ENCODE results near the gene BMP5. TPM values are rescaled to one million over a fixed set of nuclear protein-coding genes. Genes with fewer than 3 reads are reported as not detected.

BMP5 gene
- total RNA-seq, 2 experiments from 2014 or later = not detected

DNA sequence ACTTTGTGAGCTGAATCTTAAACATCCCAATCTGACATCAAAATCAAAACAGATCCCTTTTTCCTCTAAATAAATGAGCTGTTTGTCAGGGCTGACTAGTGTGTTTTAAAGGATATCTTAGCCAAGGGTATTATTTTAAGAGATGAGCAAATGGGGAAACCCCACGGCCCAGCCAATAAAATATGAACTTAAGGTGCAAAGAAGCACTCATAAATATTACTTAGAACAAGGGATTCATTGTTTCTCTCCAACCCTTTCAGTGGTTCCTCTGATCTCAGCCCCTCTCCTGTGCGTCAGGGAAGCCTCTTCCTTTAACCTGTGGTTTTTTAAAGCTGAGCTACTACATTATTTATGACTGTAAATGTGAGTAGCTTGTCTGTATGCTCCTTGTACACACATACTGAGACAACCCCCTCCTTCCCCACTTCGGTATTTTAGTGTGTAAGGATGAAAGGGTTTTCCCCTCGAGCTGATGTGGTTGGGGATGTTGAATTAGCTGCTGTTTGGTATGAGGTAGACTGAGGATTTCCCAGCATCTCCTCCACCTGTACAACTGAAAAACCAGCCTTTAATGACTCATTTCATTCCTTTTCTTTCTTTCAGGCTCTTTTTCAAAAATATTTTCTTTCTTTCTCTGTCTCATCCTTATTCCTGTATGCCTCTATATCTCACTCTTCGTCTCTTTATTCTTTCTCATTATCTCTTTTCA is 6.5 kb downstream of the BMP5 start:
- ChIA-PET POLR2A (no interaction called here), CTCF (interaction anchor here (0.9 kb wide), 1 partner anchor 17 kb away, joined by 3 read pairs; no protein-coding TSS in a partner anchor)
- H3K36me3 Mint-ChIP-seq (ENCODE audit: low read depth) = no peaks in the 10 kb centered on the region
- intact Hi-C loops (cut with DNase I, micrococcal nuclease) = loop anchor here (5.0 kb wide), 3 partner anchors 77 to 738 kb away; no protein-coding TSS in a partner anchor
- H3K4me3 Mint-ChIP-seq = no peak overlapping the region
- H3K27ac Mint-ChIP-seq = peak overlapping the region; percentile 47
- DNase-seq (peak; percentile 61), ATAC-seq (peak; percentile 98)
- H3K9me3 Mint-ChIP-seq (ENCODE audit: low read depth) = no peaks in the 10 kb centered on the region
- peaks cover 2% of the 10 kb centered on the region for H3K27me3 Mint-ChIP-seq
- peaks cover 10% of the 10 kb centered on the region for H3K4me1 Mint-ChIP-seq

DNA sequence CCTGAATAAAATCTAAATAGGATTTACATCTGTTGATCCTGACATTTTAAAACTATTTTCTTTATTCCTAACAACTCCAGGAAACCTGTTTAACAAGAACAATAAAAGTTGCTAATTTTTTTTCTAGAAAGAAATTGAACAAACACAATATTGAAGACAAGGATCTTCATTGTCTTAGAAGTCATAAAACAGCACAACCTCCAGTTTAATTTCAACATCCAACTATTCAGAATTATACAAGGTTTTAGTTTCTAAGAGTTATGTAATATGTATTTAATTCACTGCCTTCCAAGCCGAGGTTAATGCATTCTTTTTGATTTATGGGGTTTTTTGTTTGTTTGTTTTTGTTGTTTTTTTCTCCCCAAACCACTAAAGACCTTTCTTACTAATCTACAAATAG is 7.2 kb downstream of the BMP5 start:
- Mint-ChIP-seq H3K27me3 (peaks cover 2% of the 10 kb centered on the region), H3K36me3 (ENCODE audit: low read depth) (no peaks in the 10 kb centered on the region), H3K4me1 (peaks cover 10% of the 10 kb centered on the region), H3K4me3 (no peak overlapping the region), H3K27ac (no peak overlapping the region), H3K9me3 (ENCODE audit: low read depth) (no peaks in the 10 kb centered on the region)
- CTCF ChIA-PET = interaction anchor here (0.9 kb wide), 1 partner anchor 18 kb away, joined by 3 read pairs; no protein-coding TSS in a partner anchor
- POLR2A ChIA-PET = no interaction called here
- no peak for ATAC-seq
- intact Hi-C loops (cut with DNase I, micrococcal nuclease) = loop anchor here (5.0 kb wide), 3 partner anchors 76 to 739 kb away; no protein-coding TSS in a partner anchor
- no peak for DNase-seq

- Mint-ChIP-seq H3K27me3 (peaks cover 2% of the 10 kb centered on the region), H3K36me3 (ENCODE audit: low read depth) (no peaks in the 10 kb centered on the region), H3K4me3 (no peak overlapping the region), H3K4me1 (peaks cover 10% of the 10 kb centered on the region), H3K9me3 (ENCODE audit: low read depth) (no peaks in the 10 kb centered on the region), H3K27ac (no peak overlapping the region)
- DNase-seq (no peak), ATAC-seq (no peak)
- POLR2A ChIA-PET = no interaction called here
- CTCF ChIA-PET = no interaction called here
- intact Hi-C loops (cut with DNase I, micrococcal nuclease) = loop anchor here (5.0 kb wide), 3 partner anchors 74 to 741 kb away; no protein-coding TSS in a partner anchor
Observed at GRCh38 chr6:55866128-55866527, 9.3 kb downstream of the BMP5 start.

- Mint-ChIP-seq H3K4me1 (no peaks in the 10 kb centered on the region), H3K36me3 (ENCODE audit: low read depth) (no peaks in the 10 kb centered on the region), H3K4me3 (no peak overlapping the region), H3K27ac (no peak overlapping the region), H3K9me3 (ENCODE audit: low read depth) (peaks cover 2% of the 10 kb centered on the region), H3K27me3 (no peaks in the 10 kb centered on the region)
- ATAC-seq = no peak
- POLR2A ChIA-PET = no interaction called here
- CTCF ChIA-PET = no interaction called here
- no peak for DNase-seq
- intact Hi-C loops (cut with DNase I, micrococcal nuclease) = no loop called here
Observed at GRCh38 chr6:55853008-55854001, 22.1 kb downstream of the BMP5 start.

DNA sequence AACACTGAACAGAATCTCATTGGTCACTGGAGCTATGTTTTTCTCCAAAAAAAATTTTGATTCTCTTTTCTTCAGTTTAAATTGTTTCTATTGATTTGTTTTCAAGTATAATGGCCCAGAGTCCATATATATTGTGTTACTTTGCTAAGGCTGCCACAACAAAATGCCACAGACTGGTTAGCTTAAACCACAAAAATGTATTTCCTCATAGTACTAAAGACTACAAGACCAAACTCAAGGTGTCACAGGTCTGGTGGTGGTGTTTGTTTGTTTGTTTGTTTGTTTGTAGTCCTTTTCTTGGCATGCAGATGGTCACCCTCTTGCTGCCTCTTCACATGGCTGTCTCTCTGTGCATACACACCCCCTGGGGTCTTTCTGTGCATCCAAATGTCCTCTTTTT is 34.0 kb downstream of the BMP5 start:
- Mint-ChIP-seq H3K4me1 (no peaks in the 10 kb centered on the region), H3K9me3 (ENCODE audit: low read depth) (peaks cover under 1% of the 10 kb centered on the region), H3K4me3 (no peak overlapping the region), H3K36me3 (ENCODE audit: low read depth) (no peaks in the 10 kb centered on the region), H3K27ac (no peak overlapping the region), H3K27me3 (no peaks in the 10 kb centered on the region)
- ChIA-PET CTCF (no interaction called here), POLR2A (no interaction called here)
- DNase-seq (no peak), ATAC-seq (no peak)
- intact Hi-C loops (cut with DNase I, micrococcal nuclease) = no loop called here

- no peak overlapping the region for H3K4me3 Mint-ChIP-seq
- H3K27ac Mint-ChIP-seq = no peak overlapping the region
- no peaks in the 10 kb centered on the region for H3K27me3 Mint-ChIP-seq
- H3K9me3 Mint-ChIP-seq (ENCODE audit: low read depth) = peaks cover 2% of the 10 kb centered on the region
- ChIA-PET CTCF (no interaction called here), POLR2A (no interaction called here)
- H3K4me1 Mint-ChIP-seq = no peaks in the 10 kb centered on the region
- H3K36me3 Mint-ChIP-seq (ENCODE audit: low read depth) = no peaks in the 10 kb centered on the region
- DNase-seq = no peak
- intact Hi-C loops (cut with DNase I, micrococcal nuclease) = no loop called here
- ATAC-seq = no peak
Observed at GRCh38 chr6:55839080-55839479, 36.3 kb downstream of the BMP5 start.

DNA sequence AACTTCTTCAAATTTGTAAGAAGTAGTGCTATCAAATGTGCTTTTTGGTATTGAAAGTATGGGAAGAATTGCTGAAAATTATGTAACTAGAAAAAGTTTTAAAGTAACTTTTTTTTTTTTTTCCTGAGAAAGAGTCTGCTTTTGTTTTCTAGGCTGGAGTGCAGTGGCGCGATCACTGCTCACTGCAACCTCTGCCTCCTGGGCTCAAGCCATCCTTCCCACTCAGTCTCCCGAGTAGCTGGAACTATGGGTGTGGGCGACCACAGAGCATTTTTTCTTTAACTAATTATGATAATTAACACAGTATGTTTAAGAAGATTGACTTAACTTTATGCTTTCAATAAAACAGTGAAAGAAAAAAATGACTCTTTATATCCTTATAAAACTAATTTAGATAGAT is 38.4 kb downstream of the BMP5 start:
- ATAC-seq (no peak), DNase-seq (no peak)
- no peaks in the 10 kb centered on the region for H3K27me3 Mint-ChIP-seq
- intact Hi-C loops (cut with DNase I, micrococcal nuclease) = no loop called here
- no peaks in the 10 kb centered on the region for H3K4me1 Mint-ChIP-seq
- ChIA-PET CTCF (no interaction called here), POLR2A (no interaction called here)
- H3K4me3 Mint-ChIP-seq = no peak overlapping the region
- peaks cover 2% of the 10 kb centered on the region for H3K9me3 Mint-ChIP-seq (ENCODE audit: low read depth)
- no peak overlapping the region for H3K27ac Mint-ChIP-seq
- no peaks in the 10 kb centered on the region for H3K36me3 Mint-ChIP-seq (ENCODE audit: low read depth)

DNA sequence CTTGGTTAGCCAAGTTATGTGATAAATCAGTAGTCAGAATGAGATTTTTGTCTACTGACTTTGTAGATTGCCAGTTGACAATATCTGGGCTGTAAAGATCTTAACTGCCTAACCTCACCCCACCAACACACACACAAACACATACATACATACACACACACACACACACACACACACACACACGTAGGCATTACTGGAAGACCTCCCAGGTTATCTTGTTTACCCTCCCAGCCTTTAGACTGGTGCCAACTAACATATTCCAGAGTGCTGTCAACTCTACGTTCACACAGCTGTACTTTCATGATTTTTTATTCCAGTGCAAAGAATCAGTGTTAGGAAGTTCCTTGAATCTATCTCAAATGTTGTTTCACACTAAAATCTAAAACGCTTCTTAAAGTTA is 38.9 kb downstream of the BMP5 start:
- H3K27ac Mint-ChIP-seq = no peak overlapping the region
- no peaks in the 10 kb centered on the region for H3K4me1 Mint-ChIP-seq
- H3K36me3 Mint-ChIP-seq (ENCODE audit: low read depth) = no peaks in the 10 kb centered on the region
- ATAC-seq = no peak
- intact Hi-C loops (cut with DNase I, micrococcal nuclease) = no loop called here
- no peaks in the 10 kb centered on the region for H3K27me3 Mint-ChIP-seq
- DNase-seq = no peak
- CTCF ChIA-PET = no interaction called here
- H3K4me3 Mint-ChIP-seq = no peak overlapping the region
- peaks cover 2% of the 10 kb centered on the region for H3K9me3 Mint-ChIP-seq (ENCODE audit: low read depth)
- POLR2A ChIA-PET = no interaction called here

DNA sequence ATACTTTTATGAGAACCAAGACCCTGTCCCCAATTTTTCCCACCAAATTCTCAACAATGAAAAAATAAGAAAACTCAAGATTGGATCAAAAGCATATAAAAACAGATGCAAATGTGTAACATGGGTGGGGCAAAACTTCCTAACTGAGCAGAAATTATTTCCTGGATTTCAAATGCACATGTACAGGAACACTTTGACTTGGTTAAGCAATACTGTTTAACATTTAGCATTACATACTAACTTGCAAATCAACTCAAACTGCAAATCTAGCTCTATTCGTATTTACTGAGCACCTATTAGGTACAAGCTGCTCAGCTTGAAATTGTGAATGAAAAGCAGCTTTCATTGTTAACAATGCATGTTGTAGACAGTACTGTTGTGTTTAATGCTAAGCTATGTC is 40.2 kb downstream of the BMP5 start:
- Mint-ChIP-seq H3K36me3 (ENCODE audit: low read depth) (no peaks in the 10 kb centered on the region), H3K27ac (no peak overlapping the region), H3K4me1 (no peaks in the 10 kb centered on the region), H3K27me3 (no peaks in the 10 kb centered on the region), H3K4me3 (no peak overlapping the region), H3K9me3 (ENCODE audit: low read depth) (peaks cover 2% of the 10 kb centered on the region)
- ChIA-PET POLR2A (no interaction called here), CTCF (no interaction called here)
- no peak for DNase-seq
- intact Hi-C loops (cut with DNase I, micrococcal nuclease) = no loop called here
- no peak for ATAC-seq

- Mint-ChIP-seq H3K4me1 (no peaks in the 10 kb centered on the region), H3K27me3 (no peaks in the 10 kb centered on the region), H3K36me3 (ENCODE audit: low read depth) (no peaks in the 10 kb centered on the region), H3K4me3 (no peak overlapping the region), H3K9me3 (ENCODE audit: low read depth) (peaks cover 2% of the 10 kb centered on the region), H3K27ac (no peak overlapping the region)
- ChIA-PET POLR2A (no interaction called here), CTCF (no interaction called here)
- ATAC-seq = no peak
- intact Hi-C loops (cut with DNase I, micrococcal nuclease) = no loop called here
- DNase-seq = no peak
Observed at GRCh38 chr6:55833284-55833683, 42.1 kb downstream of the BMP5 start.

- intact Hi-C loops (cut with DNase I, micrococcal nuclease) = no loop called here
- ATAC-seq = no peak
- H3K4me3 Mint-ChIP-seq = no peak overlapping the region
- no peaks in the 10 kb centered on the region for H3K27me3 Mint-ChIP-seq
- peaks cover 6% of the 10 kb centered on the region for H3K9me3 Mint-ChIP-seq (ENCODE audit: low read depth)
- no peaks in the 10 kb centered on the region for H3K4me1 Mint-ChIP-seq
- DNase-seq = no peak
- no peak overlapping the region for H3K27ac Mint-ChIP-seq
- no peaks in the 10 kb centered on the region for H3K36me3 Mint-ChIP-seq (ENCODE audit: low read depth)
- ChIA-PET POLR2A (no interaction called here), CTCF (no interaction called here)
Observed at GRCh38 chr6:55827818-55828522, 47.4 kb downstream of the BMP5 start.
